GM18907 (cell line): Measurements from ENCODE around the gene TBC1D24.
"Not testable (repeated sequence)": the region's sequence is repeated elsewhere in the genome, so short reads cannot be mapped to it uniquely, and the experiment has no call there.

ENCODE experiments used
- ATAC-seq: cut with Tn5 transposase; IDR thresholded peaks from one replicate; pipeline ENCODE4 v1.9.1; 2021; ENCODE audit warnings: mild to moderate bottlenecking, moderate library complexity; ENCODE audit not compliant: unreplicated experiment

The TBC1D24 gene

GRCh38 chr16:2554709-2555425 lies 79.9 kb downstream of the TBC1D24 start:
- not testable (repeated sequence) for ATAC-seq
